ENCODE results near the gene ADAM12. TPM values are rescaled to one million over a fixed set of nuclear protein-coding genes. Genes with fewer than 3 reads are reported as not detected.

Gene ADAM12
- polyA plus RNA-seq, 1 experiment, result 8.6 TPM

GRCh38 chr10:126243971-126244370, 144.3 kb downstream of the ADAM12 start:
- CTCF ChIA-PET, result interaction anchor here (0.6 kb wide), 1 partner anchor 233 kb away, joined by 5 read pairs; no protein-coding TSS in a partner anchor
- peak; percentile 98 for DNase-seq (ENCODE audit: low read depth)
- H3K27me3 ChIP-seq (ENCODE audit: control insufficient read depth, insufficient read depth, low read length), result no peaks in the 10 kb centered on the region
- H3K4me3 ChIP-seq (ENCODE audit: low read depth, low read length), result no peak overlapping the region
- POLR2A ChIA-PET, result no interaction called here
- no peak for TF ChIP-seq CTCF (IDR thresholded peaks at IDR 0.05; ENCODE audit: insufficient read depth, low read depth, low read length)
- no peaks in the 10 kb centered on the region for H3K36me3 ChIP-seq (ENCODE audit: control insufficient read depth, insufficient read depth, low read length)

GRCh38 chr10:126243306-126243705, 145.0 kb downstream of the ADAM12 start:
- TF ChIP-seq CTCF (IDR thresholded peaks at IDR 0.05; ENCODE audit: insufficient read depth, low read depth, low read length), result no peak
- no peak overlapping the region for H3K4me3 ChIP-seq (ENCODE audit: low read depth, low read length)
- ChIA-PET POLR2A (no interaction called here), CTCF (interaction anchor here (0.6 to 1.3 kb wide), 3 partner anchors 144 to 261 kb away, joined by 3 to 5 read pairs (median 4); no protein-coding TSS in a partner anchor)
- no peaks in the 10 kb centered on the region for H3K27me3 ChIP-seq (ENCODE audit: control insufficient read depth, insufficient read depth, low read length)
- DNase-seq (ENCODE audit: low read depth), result no peak
- no peaks in the 10 kb centered on the region for H3K36me3 ChIP-seq (ENCODE audit: control insufficient read depth, insufficient read depth, low read length)

GRCh38 chr10:126242397-126243260, 145.6 kb downstream of the ADAM12 start:
- no peak overlapping the region for H3K4me3 ChIP-seq (ENCODE audit: low read depth, low read length)
- ChIA-PET POLR2A (interaction anchor here (0.6 kb wide), 1 partner anchor 131 kb away, joined by 5 read pairs; no protein-coding TSS in a partner anchor), CTCF (interaction anchor here (1.2 to 1.3 kb wide), 3 partner anchors 17 to 261 kb away, joined by 3 to 4 read pairs (median 3); no protein-coding TSS in a partner anchor)
- no peak for TF ChIP-seq CTCF (IDR thresholded peaks at IDR 0.05; ENCODE audit: insufficient read depth, low read depth, low read length)
- H3K36me3 ChIP-seq (ENCODE audit: control insufficient read depth, insufficient read depth, low read length), result no peaks in the 10 kb centered on the region
- DNase-seq (ENCODE audit: low read depth), result peak; percentile 55
- H3K27me3 ChIP-seq (ENCODE audit: control insufficient read depth, insufficient read depth, low read length), result no peaks in the 10 kb centered on the region

- no peak for TF ChIP-seq CTCF (IDR thresholded peaks at IDR 0.05; ENCODE audit: insufficient read depth, low read depth, low read length)
- Histone ChIP-seq H3K4me3 (ENCODE audit: low read depth, low read length) (no peak overlapping the region), H3K36me3 (ENCODE audit: control insufficient read depth, insufficient read depth, low read length) (no peaks in the 10 kb centered on the region), H3K27me3 (ENCODE audit: control insufficient read depth, insufficient read depth, low read length) (no peaks in the 10 kb centered on the region)
- POLR2A ChIA-PET, result no interaction called here
- DNase-seq (ENCODE audit: low read depth), result no peak
- CTCF ChIA-PET, result interaction anchor here (0.9 to 1.2 kb wide), 4 partner anchors 12 to 257 kb away, joined by 3 to 6 read pairs (median 4); no protein-coding TSS in a partner anchor
These were observed 147.8 kb downstream of the ADAM12 start for GRCh38 chr10:126240483-126240882.

- CTCF ChIA-PET, result interaction anchor here (1.1 to 1.2 kb wide), 3 partner anchors 12 to 256 kb away, joined by 3 to 6 read pairs (median 4); no protein-coding TSS in a partner anchor
- DNase-seq (ENCODE audit: low read depth), result no peak
- no peak for TF ChIP-seq CTCF (IDR thresholded peaks at IDR 0.05; ENCODE audit: insufficient read depth, low read depth, low read length)
- POLR2A ChIA-PET, result no interaction called here
- H3K36me3 ChIP-seq (ENCODE audit: control insufficient read depth, insufficient read depth, low read length), result no peaks in the 10 kb centered on the region
- H3K4me3 ChIP-seq (ENCODE audit: low read depth, low read length), result no peak overlapping the region
- H3K27me3 ChIP-seq (ENCODE audit: control insufficient read depth, insufficient read depth, low read length), result no peaks in the 10 kb centered on the region
These were observed 148.4 kb downstream of the ADAM12 start for GRCh38 chr10:126239844-126240243.
